DMS114 treated with DMSO at 0.1 percent for 48 hours (cell line): ENCODE measurements around the gene KRTAP5-8.
"Not testable (repeated sequence)": the region's sequence is repeated elsewhere in the genome, so short reads cannot be mapped to it uniquely, and the experiment has no call there.

ENCODE experiments used
- DNase-seq: peaks from one replicate; lab custom pipeline; 2025; ENCODE audit not compliant: unreplicated experiment; lab: John Stamatoyannopoulos, UW

The KRTAP5-8 gene, protein sequence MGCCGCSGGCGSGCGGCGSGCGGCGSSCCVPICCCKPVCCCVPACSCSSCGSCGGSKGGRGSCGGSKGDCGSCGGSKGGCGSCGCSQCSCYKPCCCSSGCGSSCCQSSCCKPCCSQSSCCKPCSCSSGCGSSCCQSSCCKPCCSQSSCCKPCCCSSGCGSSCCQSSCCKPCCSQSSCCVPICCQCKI

DNA sequence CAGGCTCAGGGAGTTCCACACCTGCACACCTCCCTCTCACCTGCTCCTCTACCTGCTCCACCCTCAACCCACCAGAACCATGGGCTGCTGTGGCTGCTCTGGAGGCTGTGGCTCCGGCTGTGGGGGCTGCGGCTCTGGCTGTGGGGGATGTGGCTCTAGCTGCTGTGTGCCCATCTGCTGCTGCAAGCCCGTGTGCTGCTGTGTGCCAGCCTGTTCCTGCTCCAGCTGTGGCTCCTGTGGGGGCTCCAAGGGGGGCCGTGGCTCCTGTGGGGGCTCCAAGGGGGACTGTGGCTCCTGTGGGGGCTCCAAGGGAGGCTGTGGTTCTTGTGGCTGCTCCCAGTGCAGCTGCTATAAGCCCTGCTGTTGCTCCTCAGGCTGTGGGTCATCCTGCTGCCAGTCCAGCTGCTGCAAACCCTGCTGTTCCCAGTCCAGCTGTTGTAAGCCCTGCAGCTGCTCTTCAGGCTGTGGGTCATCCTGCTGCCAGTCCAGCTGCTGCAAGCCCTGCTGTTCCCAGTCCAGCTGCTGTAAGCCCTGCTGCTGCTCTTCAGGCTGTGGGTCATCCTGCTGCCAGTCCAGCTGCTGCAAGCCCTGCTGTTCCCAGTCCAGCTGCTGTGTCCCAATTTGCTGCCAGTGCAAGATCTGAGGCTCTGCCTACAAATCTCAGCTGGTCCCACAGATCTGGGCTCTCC lies at the start of gene KRTAP5-8:
Gene KRTAP5-8, plus strand, starts transcription at position 49 of the 689 bp plus-strand sequence. Its CDS starts 31 bp downstream, at position 80.
- DNase-seq: not testable (repeated sequence)

DNA sequence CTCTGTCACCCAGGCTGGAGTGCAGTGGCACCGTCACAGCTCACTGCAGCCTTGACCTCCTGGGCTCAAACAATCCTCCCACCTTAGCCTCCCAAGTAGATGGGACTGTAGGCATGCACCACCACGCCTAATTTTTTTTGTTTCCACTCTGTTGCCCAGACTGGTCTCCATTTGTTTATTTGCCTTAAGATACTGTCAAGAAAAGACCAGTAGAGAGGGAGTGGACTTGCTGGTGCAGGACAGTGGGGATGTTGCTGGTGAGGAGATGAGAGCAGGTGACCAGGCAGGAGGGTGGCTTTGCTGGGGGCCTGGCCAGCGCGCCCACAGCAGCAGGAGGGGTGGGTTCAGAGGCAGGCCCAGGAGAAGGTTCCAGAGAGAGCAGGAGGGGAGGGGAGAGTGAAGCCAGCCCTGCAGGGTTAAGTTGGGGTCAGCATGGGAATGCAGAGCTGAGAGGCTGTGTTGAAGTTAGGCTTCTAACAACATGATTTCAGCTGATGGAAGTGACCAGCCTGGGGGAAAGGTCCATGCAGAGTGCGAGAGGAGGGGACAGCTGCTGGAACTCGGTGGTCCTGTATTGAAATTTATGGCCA lies 49.0 kb upstream of the KRTAP5-8 start:
- DNase-seq: no peak

DNA sequence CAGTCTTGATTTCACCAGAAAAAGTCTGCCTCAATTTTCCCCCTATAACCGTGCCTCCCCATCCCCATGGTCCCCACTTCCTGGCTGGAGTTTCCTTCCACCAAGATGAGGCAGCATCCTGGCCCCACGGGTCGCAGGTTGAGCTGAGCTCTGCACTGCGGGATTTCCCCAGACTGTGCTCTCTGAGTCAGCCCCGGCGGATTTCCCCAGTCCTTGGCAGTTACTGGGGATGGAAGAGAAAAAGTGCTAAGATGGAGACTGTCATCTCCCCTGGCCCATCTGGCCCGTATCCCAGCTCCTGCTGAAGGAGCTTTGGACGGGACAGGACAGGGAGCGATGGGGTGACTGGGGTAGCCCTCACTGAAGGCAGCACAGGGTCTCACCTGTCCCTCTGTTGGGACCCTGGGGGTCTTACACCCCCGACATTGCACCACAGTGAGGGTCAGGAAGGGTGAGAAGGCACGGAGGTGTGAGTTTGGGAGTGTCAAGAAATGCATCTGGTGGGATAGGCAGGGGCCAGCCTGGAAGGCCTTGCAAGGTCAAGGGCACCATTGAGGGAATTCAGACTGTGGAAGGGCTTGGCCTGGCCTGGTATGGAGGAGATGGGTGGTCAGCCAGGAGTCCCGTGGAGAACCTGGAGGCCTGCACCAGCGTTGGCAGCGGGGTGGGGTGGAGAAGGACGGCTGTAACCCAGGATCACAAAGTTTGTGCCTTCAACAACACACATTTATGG lies 48.3 kb upstream of the KRTAP5-8 start:
- DNase-seq: no peak

DNA sequence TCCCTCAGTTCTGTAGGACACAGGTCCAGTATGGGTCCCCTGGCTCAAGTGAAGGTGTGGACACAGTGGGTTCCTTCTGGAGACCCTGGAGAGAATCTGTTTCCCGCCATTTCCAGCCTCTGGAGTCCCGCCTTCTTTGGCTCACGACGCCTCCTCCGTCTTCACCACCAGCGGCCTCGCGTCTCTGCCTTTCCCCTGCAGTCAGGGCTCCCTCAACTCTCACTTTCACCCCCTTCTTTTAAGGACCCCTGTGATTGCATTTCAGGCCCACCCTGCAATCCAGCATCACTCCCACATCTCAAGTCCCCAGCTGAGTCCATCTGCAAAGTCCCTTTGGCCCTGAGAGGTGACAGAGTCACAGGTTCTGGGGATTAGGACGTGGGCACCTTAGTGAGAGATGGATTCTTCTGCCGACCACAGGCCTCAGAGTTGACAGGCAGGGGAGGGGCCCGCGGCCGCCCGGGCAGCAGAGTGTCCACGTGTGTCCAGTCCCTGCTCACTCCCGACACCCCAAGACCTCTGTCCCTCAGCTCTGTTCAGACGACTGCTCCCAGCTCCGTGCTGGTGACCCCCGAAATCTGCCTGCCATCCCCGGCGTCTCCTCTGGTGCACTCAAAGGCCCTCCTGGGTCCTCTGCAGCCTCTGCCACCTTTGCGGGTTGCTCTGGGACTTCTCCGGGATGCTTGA lies 47.6 kb upstream of the KRTAP5-8 start:
- no peak for DNase-seq

DNA sequence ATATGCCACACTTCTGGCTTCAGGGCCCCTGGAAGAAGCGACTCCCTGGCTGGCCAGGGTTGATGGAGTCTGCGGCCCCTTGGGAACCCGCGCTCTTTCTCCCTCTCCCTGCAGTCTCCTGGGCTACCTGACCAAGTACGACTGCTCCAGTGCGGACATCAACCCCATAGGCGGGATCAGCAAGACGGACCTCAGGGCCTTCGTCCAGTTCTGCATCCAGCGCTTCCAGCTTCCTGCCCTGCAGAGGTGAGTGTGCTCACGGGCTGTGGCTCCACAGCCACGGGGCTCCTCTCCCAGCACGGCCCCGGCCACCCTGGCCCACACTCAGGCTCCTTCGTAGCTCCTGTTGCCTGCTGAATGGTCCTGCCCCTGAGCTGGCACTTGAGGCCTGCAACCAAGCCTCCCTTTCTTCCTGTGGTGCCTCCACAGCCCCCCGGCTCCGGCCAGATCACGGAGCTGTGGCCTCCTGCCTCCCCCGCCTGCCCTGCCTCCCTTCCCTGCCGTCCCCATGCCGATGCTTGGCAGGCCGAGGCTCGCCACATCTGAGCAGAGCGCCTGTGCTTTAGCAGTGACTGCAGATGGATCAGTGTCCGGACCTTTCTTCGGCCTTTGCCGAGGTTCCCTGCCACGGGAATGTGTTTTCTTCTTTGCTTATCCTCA lies 47.0 kb upstream of the KRTAP5-8 start:
- DNase-seq: no peak

DNA sequence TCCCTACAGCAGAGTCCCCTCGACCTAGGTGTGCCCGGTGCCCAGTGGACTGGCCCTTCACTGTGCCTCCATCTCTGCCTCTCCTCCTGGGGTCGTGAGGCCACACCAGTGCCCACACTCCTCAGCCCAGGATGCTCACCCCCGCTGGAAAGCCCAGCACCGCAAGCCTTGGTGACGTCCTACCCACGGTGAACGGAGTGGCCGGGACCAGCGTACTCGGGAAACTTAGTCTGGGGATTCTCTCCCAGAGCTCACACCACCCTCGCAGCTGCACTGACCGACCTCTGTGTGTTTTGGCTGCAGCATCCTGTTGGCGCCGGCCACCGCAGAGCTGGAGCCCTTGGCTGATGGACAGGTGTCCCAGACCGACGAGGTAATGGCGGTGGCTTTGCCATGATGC lies 46.3 kb upstream of the KRTAP5-8 start:
- DNase-seq: no peak

DNA sequence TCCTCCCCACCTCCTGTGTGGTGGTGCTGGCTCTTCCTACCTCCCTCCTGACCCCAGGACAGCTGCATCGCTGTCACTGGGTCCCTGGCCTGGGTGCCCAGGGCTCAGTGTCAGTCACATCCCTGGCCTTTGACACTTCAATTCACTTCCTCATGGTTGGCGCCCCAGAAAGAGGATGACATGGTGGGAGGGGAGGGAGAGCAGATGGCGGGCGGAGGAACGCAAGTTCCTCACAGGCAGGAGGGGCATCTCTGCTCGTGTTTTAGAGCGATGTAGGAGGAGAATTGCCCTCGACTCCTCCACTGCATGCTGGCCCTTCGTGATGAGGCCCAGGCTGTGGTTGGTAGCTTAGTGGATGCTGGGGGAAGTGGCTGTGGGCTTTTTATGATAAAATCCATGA lies 45.9 kb upstream of the KRTAP5-8 start:
- DNase-seq: no peak

DNA sequence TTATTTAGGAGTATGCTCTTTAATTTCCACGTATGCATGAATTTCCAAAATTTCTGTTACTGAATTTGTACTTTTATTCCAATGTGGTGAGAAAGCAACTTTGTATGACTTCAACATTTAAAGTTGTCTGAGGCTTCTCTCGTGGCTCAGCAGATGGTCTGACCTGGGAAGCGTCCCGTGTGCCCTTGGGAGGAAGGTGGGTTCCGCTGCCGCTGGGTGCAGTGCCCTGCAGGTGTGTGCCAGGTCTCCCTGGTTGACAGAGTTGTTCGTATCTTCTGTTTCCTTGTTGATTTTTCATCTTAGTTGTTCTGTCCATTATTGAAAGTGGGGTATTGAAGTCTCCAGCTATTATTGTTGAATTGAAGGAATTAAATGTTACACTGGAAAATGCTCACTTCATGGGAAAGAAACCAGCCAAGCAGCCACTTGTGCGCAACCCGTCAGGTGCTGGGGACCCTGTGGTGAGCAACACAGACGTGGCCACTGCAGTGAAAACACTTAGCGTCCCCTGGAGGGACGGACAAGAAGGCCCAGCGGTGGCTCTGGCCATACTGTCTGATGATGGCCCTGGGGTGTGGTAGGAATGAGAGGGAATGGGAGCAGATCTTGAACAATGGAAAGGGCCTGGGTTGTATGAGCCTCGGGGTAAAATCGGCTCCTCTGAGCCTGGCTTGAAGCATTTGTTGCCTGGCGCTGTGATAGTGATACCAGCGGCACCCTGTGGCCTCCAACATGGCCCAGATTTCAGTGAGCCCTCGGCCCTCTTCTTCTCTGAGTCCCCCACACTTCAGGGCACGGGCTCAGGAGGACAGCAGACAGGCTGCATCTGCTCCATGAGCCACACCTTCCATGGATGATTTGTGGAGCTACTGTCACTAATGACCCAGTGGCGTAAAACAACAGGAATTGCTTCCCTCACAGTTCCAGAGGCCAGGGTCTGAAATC lies 42.3 kb upstream of the KRTAP5-8 start:
- DNase-seq: no peak

DNA sequence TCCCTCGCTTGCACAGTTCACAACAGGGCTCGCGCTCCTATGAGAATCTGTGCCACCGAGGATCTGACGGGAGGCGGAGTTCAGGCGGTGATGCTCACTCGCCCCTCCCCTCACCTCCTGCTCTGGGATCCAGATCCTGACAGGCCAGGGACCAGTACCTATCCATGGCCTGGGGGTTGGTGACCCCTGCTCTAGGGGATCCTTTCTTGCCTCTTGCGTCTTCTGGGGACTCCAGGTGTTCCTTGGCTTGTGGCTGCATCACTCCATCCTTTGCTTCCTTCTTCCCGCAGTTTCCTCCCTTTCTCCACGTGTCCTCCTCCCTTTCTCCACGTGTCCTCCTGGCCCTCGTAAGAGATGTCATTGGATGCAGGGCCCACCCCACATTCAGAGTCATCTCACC lies 41.4 kb upstream of the KRTAP5-8 start:
- DNase-seq: no peak

DNA sequence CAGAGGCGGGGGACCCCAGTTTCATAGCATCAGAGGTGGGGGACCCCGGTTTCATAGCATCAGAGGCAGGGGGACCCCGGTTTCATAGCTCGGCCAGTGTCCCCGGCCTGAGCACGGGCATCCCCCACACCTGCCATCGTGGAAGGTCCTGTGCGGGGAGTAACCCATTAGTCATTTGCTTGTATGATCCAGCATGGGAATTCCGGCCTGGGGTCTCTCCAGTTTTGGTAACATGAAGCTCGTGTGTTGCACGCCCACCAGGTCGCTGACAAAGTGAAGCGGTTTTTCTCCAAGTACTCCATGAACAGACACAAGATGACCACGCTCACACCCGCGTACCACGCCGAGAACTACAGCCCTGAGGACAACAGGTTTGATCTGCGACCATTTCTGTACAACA lies 39.7 kb upstream of the KRTAP5-8 start:
- DNase-seq: no peak

DNA sequence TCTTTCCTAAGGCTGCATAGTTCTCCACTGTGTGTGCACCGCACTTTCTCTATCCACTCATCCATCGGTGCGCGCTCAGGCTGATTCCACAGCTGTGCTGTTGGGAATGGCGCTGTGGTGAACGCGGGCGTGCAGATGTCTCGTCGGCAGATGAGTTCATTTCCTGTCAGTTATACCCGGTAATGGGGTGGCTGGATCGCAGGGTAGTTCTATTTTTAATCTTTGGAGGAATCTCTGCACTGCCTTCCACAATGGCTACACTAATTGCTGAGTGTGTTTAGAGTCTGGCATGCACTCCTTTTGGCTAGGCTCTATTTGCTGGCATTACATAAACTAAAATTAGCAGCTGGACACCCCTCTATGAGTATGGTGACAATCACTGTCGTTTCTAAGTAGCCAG lies 38.7 kb upstream of the KRTAP5-8 start:
- DNase-seq: no peak

DNA sequence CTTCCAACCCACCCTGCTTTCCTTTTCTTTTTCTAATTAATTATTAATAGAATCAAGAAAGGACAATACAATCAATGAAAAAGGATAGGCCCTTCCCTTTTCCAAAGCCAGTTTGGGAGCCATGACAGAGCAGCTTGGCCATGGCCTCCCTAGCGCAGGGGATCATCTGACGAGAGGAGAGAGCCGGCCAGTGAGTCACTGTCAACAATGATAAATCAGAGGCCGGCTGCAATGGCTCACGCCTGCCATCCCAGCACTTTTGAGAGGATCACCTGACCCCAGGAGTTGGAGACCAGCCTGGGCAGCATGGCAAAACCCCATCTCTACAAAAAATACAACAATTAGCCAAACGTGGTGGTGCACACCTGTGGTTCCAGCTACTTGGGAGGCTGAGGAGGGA lies 38.3 kb upstream of the KRTAP5-8 start:
- no peak for DNase-seq

DNA sequence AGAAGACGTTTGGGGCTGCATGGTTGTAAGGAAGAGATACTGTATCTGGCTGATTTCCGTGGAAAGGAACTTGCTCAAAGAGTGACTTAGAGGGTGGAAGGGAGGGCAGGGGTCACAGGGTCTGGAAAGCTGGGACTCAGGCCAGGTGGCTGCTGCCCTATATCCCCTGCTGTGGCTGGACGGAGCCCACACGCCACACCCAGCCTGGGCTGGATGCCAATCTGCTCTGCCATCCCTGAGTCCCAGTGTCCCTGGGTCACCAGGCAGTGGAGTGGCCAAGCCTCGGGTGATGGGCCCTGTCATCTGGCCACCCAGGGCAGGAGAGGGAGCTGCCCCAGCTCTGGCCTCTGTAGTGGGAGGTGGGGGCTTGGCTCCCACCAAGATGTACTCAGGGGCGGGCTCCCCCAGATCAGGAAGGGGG lies 37.2 kb upstream of the KRTAP5-8 start:
- DNase-seq: no peak

DNA sequence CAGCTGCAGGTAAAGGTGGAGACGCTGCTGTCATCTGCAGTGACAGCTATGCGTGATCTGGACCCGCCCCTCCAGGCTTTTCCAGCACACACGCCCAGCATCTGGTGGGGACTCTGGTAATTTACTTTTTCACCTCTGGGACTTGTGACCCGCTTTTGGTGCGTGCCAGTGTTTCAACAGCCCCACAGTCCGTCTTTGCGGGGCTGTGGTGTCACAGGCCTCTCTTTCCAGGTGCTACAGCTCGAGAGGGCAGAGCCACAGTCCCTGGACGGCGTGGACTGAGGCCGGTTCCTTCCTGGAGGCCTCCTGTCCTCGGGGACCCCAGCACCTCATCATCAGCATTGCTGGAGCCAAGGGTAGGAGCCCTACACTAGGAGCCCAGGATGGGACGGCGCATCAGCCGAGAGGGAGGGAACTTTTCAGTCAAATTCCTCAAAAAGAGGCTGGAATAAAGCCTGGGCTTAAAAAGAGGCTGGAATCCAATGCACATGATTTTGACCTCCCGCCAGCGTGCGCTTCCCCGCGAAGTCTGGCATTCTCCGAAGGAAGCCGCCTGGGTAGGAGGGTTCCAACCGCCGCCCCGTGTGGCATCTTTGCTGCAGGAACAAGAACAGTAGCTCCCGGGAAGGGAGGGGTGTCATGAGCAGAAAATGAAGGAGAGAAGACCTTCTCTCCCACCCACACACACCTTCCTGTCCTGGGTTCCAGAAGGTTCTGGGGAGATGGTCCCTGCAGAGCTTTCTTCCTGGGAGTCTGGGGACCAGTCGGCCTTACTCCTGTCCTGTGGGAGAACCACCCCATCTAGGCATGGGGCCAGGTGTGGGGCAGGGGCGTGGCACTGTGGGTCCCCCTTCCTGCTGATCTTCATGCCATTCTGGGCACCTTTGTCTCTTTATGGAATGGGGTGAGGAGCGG lies 36.5 kb upstream of the KRTAP5-8 start:
- no peak for DNase-seq

DNA sequence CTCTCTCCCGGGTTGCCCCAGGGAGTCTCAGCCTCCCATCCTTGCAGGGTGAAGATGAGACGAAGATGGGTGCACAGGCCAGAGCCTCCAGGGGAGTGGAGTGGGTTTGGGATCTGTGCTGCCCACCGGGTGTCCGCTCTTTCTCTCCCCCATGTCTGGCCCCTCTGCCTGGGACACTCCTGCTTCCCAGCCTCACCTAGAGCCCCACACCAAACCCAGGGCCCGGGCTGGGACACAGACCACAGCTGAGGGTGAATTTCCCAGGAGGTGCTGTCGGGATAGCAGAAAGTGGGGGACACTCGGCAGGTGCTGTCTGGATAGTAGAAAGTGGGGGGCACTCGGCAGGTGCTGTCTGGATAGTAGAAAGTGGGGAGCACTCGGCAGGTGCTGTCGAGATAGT lies 35.8 kb upstream of the KRTAP5-8 start:
- DNase-seq: no peak

DNA sequence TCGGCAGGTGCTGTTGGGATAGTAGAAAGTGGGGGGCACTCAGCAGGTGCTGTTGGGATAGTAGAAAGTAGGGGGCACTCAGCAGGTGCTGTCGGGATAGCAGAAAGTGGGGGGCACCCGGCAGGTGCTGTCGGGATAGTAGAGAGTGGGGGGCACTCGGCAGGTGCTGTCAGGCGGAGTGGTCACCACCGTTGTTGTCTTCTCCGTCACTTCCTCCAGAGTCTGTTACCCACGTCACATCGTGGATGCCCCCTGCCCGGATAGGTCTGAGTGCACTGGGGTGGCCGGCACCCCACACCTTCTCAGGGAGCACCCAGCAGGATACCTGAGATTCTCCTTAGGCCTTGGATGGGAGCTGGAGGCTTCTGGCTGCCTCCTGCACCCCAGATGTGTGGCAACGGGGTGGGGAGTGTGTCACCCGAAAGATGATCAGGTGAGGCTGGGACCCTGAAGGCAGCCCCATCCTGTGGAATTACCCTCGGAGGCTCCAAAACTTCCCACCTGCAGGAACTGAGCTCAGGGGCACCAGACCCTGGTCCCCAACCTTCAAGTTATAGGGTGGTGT lies 34.9 kb upstream of the KRTAP5-8 start:
- DNase-seq: no peak

DNA sequence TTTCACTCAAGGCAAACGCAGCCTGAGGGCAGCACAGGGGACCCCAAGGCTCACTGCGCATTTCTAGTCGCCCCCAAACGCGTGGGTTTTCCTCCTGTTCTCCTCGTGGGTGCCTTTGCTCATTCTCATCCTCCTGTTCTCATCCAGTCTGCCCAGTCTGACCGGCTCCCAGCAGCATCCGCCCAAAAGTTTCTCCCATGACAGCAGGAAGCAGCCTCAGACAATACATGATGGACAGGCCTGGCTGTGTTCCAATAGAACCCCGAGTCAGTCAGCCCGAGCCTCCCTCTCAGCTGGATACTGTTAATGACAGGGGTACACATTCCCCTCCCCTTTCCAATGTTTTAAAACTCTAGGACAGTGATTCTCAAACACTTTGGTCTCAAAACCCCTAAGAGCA lies 33.3 kb upstream of the KRTAP5-8 start:
- no peak for DNase-seq

DNA sequence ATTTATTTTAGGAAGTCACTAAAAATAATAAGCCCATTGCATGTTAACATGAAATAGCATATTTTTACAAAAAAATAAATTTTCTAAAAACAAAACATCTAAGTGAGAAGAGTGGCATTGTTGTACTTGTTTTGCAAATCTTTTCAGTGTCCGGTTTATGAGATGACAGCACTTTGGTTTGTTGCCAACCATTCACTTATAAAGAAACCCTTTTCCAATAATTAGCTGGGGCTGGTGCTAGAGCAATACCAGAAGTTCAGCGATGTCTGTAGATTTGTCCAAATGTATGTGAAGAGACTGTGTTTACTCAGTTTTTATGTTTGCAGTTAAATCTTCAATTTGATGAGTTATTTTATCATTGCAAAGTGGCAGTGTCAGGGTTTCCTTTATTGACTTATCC lies 32.8 kb upstream of the KRTAP5-8 start:
- no peak for DNase-seq
